ENCODE data around the gene PRR7. TPM values are rescaled to one million over a fixed set of nuclear protein-coding genes. Genes with fewer than 3 reads are reported as not detected.

The PRR7 gene
- total RNA-seq, 1 donor from 2014 or later, result 2.1 TPM

GRCh38 chr5:177434437-177434836 is 12.2 kb upstream of the PRR7 start:
- DNase-seq, result no peak
- Histone ChIP-seq H3K4me3 (no peak overlapping the region), H3K27ac (no peak overlapping the region), H3K36me3 (peaks cover 61% of the 10 kb centered on the region), H3K4me1 (peaks cover 28% of the 10 kb centered on the region), H3K27me3 (no peaks in the 10 kb centered on the region), H3K9me3 (no peaks in the 10 kb centered on the region)
- no peak for ATAC-seq
- intact Hi-C loops (cut with DNase I), result no loop called here
- no peak for TF ChIP-seq CTCF (IDR thresholded peaks at IDR 0.05)

- intact Hi-C loops (cut with DNase I), result no loop called here
Measured at GRCh38 chr5:177434942-177435738, 11.5 kb upstream of the PRR7 start.

GRCh38 chr5:177435847-177436536 is 10.6 kb upstream of the PRR7 start:
- no peaks in the 10 kb centered on the region for H3K27me3 ChIP-seq
- ATAC-seq, result no peak
- H3K4me1 ChIP-seq, result peaks cover 13% of the 10 kb centered on the region
- peaks cover 68% of the 10 kb centered on the region for H3K36me3 ChIP-seq
- intact Hi-C loops (cut with DNase I), result no loop called here
- DNase-seq, result no peak
- H3K4me3 ChIP-seq, result no peak overlapping the region
- no peak for TF ChIP-seq CTCF (IDR thresholded peaks at IDR 0.05)
- H3K27ac ChIP-seq, result no peak overlapping the region
- H3K9me3 ChIP-seq, result no peaks in the 10 kb centered on the region

More at GRCh38 chr5:177434942-177435738, 11.5 kb upstream of the PRR7 start:
- Histone ChIP-seq H3K9me3 (no peaks in the 10 kb centered on the region), H3K27me3 (no peaks in the 10 kb centered on the region), H3K36me3 (peaks cover 62% of the 10 kb centered on the region), H3K4me3 (no peak overlapping the region), H3K27ac (no peak overlapping the region), H3K4me1 (peaks cover 22% of the 10 kb centered on the region)
- ATAC-seq, result no peak
- no peak for DNase-seq
- no peak for TF ChIP-seq CTCF (IDR thresholded peaks at IDR 0.05)

- peak; percentile 59 for ATAC-seq
- no peak for TF ChIP-seq CTCF (IDR thresholded peaks at IDR 0.05)
Measured at GRCh38 chr5:177437623-177438022, 9.0 kb upstream of the PRR7 start.

GRCh38 chr5:177438468-177438867 is 8.1 kb upstream of the PRR7 start:
- intact Hi-C loops (cut with DNase I), result no loop called here
- ATAC-seq, result no peak
- no peaks in the 10 kb centered on the region for H3K9me3 ChIP-seq
- H3K27ac ChIP-seq, result no peak overlapping the region
- no peaks in the 10 kb centered on the region for H3K4me1 ChIP-seq
- DNase-seq, result no peak
- TF ChIP-seq CTCF (IDR thresholded peaks at IDR 0.05), result no peak
- H3K36me3 ChIP-seq, result peaks cover 68% of the 10 kb centered on the region
- no peaks in the 10 kb centered on the region for H3K27me3 ChIP-seq
- H3K4me3 ChIP-seq, result no peak overlapping the region

More at GRCh38 chr5:177437623-177438022, 9.0 kb upstream of the PRR7 start:
- Histone ChIP-seq H3K4me1 (peaks cover 4% of the 10 kb centered on the region), H3K9me3 (no peaks in the 10 kb centered on the region), H3K36me3 (peaks cover 76% of the 10 kb centered on the region), H3K27ac (no peak overlapping the region), H3K27me3 (no peaks in the 10 kb centered on the region), H3K4me3 (no peak overlapping the region)
- DNase-seq, result no peak
- intact Hi-C loops (cut with DNase I), result no loop called here

Measured in upper lobe of right lung (tissue), 1 donor.